Peyer's patch (tissue), 4 donors: ENCODE data around the gene TMEM235.

Experiments
- POLR2A ChIP-seq, 2 donors: fragments of 450-650 bp; IDR thresholded peaks; one replicate each; pipeline ENCODE4 v1.5.1; 2017; ENCODE audit warnings: antibody characterized with exemption in 2 of 2, mild to moderate bottlenecking in 2 of 2, moderate library complexity in 2 of 2
- TF ChIP-seq, protein P1 (sequence below), 6 experiments: fragments of 450-650 bp in 4 of 6; fragments of 200-600 bp in 2 of 6; sonication (generic) in 1 of 6; IDR thresholded peaks; one replicate each; pipeline ENCODE4 v1.5.1; 2017 to 2019; ENCODE audit warnings: antibody characterized with exemption in 6 of 6, mild to moderate bottlenecking in 3 of 6, moderate library complexity in 1 of 6

DNA sequence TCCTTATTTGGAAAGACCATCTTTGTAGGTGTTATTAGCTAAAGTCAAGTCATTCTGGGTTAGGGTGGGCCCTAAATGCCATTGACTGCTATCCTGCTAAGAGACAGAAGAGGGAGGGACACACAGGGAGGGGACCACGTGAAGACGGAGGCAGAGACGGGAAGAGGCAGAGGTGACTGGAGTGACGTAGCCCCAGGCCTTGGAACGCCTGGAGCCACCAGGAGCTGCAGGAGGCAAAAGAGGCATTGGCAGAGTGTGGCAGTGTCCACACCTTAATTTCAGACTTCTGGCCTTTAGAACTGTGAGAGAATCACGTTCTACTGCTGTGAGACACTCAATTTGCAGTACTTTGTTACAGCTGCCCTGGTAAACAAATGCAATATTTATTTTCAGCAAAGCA lies 31.0 kb upstream of the TMEM235 start:
- TF ChIP-seq, protein P1, sequence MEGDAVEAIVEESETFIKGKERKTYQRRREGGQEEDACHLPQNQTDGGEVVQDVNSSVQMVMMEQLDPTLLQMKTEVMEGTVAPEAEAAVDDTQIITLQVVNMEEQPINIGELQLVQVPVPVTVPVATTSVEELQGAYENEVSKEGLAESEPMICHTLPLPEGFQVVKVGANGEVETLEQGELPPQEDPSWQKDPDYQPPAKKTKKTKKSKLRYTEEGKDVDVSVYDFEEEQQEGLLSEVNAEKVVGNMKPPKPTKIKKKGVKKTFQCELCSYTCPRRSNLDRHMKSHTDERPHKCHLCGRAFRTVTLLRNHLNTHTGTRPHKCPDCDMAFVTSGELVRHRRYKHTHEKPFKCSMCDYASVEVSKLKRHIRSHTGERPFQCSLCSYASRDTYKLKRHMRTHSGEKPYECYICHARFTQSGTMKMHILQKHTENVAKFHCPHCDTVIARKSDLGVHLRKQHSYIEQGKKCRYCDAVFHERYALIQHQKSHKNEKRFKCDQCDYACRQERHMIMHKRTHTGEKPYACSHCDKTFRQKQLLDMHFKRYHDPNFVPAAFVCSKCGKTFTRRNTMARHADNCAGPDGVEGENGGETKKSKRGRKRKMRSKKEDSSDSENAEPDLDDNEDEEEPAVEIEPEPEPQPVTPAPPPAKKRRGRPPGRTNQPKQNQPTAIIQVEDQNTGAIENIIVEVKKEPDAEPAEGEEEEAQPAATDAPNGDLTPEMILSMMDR (IDR thresholded peaks at IDR 0.05): no peak
- TF ChIP-seq POLR2A (IDR thresholded peaks at IDR 0.05): no peak
